ELF-1 (cell line): ENCODE results near the gene TXK.

Experiments used
- DNase-seq: peaks from one replicate; pipeline ENCODE4 v3.0.0-alpha.2; 2016; ENCODE audit warnings: low read depth, low spot score

Gene TXK

DNA sequence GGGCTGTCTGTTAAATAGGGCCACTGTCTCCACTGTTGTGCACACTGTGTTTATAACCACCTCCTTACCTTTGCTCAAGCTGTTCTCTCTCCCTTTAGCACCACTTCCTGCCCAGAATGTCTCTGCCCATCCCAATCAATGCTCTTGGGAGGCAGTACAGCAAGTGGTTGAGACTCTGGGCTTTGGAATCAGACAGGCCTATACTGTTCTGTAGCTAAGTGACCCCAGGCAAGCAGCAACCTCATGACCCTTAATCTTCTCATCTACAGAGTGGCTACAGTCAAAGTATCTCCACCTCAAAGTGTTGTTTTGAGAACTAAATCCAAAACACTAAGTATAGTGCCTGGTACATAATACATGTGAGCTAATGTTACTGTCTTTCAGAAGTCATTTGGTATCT, 3.8 kb upstream of the TXK start:
- DNase-seq, result no peak

DNA sequence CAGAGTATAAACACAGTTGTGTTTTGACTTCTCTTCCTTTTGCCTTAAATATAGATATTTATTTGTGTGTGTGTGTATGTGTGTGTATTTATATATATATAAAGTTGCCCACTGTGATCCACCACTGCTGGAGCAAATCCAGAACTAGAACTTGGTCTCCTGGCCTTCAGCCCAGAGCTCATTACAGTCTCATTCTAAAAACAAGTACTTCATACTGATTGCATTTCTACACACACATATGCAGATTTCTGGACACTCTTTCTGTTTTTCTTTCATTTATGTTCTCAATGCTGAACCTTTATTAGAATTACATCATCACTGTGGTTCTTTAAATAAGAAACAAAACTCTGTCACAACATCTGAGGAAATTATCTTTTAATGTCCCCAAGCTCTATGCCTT, 381 bp downstream of the TXK start:
- DNase-seq, result no peak

DNA sequence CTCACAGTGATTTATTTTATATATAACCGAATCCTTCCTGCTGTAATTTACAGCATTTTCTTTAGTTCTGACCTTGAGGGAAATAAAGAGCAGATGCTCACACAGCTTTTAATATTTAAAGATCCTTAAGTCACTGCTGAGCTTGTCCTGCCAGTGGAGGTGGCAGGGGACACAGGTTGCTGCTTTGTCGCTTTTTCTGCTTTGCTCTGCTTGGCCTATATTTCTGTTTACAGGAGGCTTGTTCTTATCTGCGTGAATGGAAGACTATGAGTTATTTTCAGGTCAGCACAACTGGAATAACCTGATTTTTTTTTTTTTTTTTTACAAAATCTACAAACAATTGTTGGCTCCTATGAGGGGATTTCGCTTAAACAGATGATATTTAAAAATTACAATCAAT, 2.3 kb downstream of the TXK start:
- no peak for DNase-seq

DNA sequence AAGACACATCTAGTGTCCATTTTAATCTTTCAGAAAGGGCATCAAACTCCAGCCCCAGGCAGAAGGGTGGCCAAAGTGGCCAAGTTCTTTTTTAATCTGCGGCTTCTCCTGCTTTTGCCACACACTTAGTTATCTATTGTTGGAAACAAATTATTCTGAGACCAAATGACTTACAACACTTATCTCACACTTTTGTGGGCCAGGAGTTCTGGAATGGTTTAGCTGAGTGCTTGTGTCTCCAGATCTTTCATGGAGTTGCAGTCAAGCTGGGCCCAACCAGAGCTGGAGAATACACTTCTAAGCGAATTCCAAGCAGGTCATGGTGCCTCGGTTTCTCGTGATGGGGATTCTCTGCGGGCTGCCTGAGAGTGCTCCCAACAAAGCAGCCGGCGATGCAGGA, 4.0 kb downstream of the TXK start:
- no peak for DNase-seq

DNA sequence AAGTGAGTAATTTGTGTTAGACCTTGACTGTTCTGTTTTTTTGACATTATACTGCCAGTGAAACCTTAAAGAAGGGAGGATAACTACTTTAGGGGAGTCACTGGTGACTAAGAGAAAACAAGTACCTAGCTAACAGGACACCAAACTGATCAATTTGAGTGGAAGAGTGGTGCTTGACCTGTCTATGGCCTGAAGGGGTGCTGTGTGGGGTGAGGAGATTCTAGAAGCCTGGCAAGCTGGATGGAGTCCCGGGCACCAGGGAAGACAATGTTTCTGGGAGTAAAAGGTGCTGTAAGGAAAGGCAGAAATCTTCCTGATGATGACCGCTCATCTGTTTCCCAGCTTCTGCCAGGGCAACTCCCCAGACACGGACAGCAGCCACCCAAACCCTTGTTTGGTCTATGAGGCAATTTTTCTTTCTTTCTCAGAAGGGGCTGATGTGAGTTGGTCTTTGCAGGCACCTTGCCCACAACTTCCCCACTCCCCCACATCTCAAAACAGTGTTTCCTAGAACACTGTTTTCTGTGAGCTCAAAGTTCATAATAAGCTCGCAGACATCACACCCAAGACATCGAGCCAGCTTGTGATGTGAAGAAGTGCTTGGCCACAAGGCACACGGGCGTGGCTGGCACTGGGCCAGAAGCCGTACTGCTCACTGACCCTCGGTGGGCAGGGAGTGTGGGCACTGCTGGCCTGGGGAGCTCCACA, 4.6 kb downstream of the TXK start:
- no peak for DNase-seq

DNA sequence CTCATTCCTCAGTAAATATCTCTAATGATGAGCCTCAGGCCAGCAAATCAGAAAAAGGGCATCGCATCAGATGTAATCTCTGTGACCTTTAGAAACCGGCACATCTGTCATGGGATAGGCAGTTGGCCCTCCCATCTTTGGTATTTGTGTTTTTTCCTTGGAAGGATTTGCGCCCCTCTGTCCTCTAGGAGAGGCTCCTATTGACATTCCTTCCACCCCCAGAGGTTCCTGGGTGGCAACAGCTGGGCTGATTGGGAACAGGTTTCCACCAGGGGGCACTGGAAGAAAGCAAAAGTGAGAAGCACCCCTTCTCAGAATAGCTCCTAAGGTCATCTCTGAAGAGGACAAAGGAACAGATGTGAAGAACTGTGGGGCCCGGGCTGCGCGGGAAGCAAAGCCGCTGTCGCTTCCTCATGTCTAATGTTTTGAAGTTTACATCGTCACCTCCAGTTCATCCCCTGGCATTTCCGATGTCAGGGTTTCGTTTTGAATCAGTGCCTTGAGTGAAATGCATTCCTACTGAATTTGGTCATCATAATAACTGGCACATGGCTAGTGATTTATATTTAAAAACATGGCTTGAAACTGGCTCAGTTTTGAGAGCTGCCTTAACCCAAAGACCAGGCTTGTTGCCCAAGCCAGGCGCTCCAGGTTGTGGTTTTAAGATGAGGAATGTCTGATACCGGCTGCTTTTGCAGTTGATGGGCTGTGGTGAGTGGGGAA, 6.2 kb downstream of the TXK start:
- DNase-seq, result peak; percentile 95

DNA sequence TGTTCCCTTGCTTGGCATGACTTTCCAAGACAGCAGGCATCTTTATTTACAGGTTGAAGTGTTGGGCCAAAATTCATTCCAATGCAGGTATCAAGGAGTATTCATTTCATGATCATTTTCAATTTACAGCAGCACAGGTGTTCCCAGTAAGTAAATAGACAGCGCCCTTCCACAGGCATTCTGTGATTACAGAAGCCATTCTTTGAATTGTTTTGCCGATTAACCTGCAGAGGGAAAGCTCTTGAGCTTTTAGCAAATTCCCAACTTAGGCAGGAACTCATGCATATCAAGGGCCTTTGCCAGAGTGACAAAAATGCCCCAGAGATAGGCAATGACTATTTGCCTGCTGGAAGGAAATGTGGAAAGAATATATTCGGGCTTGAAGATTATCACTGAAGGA, 6.8 kb downstream of the TXK start:
- no peak for DNase-seq

DNA sequence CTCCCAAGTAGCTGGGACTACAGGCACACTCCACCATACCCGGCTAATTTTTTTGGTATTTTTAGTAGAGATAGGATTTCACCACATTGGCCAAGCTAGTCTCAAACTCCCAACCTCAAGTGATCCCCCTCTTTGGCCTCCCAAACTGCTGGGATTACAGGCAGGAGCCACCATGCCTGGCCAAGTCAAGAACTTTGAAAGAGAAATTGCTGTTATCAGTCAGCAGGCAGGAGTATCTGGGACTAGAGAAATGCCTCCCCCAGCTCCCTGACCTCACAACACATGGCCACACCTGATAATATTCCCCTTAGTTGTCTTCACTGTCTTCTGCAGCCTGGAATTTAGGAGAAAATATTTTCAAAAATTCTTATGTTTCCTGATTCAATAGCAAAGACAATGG, 7.4 kb downstream of the TXK start:
- no peak for DNase-seq

DNA sequence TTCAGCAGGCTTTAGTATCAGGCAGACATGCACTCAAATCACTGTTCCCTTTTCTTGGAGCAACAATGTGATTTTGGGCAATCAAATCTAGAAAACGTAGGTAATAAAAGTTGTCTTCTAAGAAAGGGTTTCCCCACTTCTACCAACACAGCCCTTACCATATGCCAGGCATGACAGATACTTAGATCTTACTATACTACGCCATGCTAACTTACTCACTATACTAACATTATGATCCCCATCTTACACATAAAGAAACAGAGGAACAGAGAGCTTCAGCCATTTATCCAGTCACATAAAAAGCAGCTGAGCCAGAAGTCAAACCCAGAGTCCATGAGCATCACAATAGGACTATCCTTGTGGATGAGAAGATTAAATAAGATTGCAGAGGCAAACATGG, 9.2 kb downstream of the TXK start:
- no peak for DNase-seq

DNA sequence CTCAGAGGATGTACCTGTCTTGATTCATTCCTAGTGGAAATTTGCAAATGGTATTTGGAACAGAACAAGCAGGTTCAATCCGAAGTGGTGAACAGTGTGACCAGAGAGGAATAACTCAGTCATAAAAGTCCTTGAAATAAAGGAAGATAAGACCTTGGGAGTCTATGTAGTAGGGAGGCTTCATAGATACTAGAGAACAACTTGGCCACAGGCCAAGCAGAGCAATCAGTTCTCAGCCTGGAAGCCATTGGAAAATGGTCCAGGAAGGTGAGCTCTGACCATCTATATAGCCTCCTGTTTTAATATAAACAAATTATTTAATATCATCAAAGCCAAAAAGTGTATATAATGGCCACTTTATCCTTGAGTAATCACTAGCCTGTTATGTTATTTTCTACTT, 11.3 kb downstream of the TXK start:
- no peak for DNase-seq

DNA sequence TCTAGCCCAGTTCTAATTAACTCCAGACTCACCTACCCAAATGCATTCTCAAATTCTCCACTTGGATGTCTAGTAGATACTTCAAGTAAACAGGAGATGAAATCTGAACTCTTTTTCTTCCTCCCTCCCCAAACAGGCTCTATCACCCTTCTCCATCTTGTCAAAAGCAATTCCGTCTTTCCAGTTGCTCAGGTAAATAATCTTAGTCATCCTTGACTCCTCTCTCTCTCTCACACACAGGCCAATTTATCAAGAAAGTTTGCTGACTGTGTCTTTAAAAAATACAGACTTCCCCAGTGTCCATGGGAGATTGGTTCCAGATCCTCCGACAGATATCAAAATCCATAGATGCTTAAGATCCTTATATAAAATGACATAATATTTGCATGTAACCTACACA, 12.9 kb downstream of the TXK start:
- no peak for DNase-seq

DNA sequence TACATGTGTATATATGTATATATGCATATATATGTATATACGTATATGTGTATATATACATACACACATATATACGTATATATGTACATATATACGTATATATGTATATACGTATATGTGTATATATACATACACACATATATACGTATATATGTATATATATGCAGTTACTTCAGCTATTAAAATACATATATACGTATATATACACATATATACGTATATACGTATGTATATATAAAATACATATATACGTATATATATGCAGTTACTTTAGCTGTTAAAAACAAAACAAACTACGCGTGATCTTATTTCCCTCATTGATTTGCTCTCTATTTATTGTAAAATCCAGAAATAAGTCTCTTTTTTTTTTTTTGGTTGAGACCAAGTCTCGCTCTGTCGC, 13.9 kb downstream of the TXK start:
- no peak for DNase-seq

DNA sequence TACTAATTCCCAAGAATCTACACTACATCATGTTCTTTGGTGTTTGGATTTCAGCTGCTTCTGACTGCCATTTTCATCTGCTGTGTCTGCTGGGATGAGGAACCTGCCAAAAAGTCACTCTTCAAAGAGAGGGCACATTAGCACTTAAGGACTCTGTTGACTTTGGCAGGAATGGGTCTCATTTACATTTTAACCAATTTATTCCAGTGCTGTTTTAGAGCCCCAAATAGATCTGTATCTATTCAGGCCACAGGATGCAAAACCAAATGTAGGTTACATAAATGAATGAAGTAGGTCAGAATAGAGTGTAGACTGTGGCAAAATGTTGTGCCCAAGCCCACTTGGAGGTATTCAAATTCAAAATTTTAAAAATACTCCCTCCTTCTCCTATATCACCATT, 14.4 kb downstream of the TXK start:
- DNase-seq, result no peak

DNA sequence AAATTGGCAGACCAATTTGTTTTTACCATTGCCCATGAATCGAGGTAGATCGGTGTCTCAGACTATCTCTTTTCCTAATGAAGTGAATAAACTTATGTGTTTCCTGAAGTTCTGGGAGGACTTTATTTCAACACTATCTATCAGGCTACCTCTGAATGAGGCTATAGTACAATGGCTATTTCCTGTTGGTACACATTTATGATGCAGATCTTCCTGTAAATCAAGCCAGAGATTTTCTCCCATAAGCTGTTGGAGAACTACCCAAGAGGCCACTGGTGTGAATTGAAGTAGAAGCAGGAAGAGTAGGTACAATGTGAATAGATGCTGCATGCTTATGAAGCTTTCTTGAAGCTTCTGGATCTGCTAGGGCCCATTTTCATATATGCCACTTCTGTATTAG, 16.0 kb downstream of the TXK start:
- DNase-seq, result no peak

DNA sequence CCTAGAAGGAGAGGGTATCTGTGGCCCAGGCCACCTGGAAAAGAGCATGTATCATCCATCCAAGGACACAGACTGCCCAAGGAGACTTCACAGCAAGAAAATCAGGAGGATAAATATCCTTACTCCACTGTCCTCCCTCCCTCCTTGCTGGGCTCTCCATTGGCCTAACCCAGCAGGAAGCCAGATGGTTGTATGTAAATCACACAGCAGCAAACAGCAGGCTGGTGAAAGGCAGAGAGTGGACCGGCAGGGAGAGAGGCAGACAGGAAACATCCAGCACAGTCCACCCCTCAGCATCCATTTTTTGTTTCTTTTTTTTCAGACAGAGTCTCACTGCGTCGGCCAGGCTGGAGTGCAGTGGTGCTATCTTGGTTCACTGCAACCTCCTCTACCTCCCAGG, 17.5 kb downstream of the TXK start:
- DNase-seq, result no peak

DNA sequence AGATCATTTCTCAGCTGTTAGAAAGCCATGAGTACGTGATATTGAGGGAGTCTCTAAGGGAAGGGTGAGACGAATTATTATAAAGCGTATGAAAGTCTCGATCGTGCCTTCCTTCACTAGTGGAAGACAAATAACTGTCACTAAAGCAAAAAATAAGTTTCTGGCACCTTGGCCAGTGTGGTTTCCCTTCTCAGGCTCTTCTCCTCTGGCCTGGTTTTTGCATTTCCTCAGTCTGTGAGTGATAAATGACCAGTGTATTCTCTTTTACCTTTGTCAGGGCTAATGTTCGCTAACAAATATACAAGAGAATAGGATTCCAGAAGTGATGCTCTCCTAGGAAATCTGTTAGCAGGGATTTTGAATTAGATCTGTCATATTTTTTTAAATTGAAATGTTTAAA, 19.6 kb downstream of the TXK start:
- DNase-seq, result no peak

DNA sequence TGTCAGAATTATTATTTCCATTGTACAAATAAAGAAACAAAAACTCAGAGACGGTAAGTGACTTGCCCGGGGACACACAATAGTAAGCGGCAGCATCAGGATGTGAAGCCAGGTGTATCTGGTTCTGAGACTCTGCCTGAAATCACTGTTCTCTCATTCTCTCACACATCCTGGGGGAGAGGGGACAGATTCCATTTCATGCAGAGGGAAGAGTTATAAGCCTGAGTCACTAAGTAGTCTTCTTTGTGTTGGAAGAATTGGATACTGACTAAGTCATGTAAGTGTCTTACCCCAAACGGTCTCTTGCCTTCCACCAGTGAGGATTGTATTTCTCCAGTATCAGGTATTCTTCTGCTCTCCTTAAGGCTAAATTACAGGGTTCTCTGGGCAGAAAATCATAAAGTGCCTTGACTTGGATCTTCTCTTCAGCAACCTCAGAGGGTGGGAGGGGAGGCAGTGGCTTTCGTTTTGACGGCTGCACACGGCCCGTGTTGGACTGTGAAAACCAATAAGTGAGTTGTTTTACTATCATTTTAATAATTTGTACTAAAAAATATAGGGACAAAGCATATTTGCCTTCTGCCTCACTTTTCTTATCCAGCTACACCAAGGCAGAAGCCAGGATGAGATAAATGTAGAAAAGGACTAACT, 21.9 kb downstream of the TXK start:
- DNase-seq, result no peak

DNA sequence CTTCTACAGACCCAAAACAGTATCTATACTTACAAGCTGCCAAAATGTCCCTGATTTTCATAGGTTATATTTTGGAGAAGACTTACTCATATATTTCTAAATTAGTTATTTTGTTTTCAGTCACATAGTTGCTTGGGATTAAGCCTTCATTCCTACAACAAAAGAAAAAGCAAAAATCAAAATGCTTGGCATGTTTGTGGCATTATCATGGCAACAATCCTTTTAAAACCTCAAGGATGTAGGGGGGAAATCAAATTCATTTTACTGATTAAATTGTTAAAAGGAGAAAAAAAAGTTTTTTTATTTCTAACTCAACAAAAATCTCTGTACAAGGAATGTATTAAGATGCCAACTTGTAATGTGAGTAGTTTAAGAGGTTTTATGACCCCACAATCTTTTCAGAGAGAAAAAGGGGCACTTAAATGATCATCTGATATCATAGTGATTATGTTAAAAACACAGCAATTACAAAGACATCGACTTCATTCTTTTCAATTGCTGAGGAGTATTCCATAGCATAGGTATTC, 23.5 kb downstream of the TXK start:
- DNase-seq, result no peak

DNA sequence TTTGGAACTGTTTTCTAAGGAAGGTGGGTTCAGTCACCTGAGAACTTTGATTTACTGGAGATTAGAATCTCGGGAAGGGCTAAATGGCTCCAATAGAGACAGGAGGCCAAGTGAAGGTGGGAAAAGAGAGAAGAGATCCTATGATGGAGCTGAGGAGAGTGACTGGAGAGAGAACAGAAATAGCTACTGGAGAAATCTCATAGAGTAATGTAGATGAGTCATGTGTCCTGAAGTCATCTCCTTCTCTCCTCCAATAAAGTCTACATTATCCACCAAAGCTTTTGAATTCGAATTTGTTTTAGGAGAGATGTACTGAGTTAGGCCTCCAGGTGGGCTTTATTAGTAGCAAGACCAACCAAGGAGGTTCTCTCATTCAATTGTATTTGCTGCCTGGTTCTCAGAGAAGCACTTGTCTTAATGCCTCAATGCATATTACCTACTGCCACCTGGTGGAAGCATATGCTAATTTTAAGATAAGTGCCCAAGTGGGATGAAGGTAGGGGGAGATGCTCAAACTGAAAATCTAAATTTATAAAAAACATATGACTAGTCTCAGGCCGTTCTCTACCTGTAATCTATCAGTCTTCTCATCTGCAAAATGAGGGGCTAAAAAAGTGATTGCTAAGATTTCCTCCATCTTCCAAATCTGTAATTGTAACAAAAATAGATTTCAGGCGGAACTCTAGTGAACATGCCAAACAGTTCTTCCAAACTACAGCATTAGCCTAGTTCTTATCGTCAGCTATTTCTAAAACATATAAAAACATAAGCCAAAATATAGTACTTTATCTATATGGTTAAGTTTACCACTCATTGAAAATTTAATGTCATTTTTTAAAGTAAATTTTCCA, 24.4 kb downstream of the TXK start:
- no peak for DNase-seq

DNA sequence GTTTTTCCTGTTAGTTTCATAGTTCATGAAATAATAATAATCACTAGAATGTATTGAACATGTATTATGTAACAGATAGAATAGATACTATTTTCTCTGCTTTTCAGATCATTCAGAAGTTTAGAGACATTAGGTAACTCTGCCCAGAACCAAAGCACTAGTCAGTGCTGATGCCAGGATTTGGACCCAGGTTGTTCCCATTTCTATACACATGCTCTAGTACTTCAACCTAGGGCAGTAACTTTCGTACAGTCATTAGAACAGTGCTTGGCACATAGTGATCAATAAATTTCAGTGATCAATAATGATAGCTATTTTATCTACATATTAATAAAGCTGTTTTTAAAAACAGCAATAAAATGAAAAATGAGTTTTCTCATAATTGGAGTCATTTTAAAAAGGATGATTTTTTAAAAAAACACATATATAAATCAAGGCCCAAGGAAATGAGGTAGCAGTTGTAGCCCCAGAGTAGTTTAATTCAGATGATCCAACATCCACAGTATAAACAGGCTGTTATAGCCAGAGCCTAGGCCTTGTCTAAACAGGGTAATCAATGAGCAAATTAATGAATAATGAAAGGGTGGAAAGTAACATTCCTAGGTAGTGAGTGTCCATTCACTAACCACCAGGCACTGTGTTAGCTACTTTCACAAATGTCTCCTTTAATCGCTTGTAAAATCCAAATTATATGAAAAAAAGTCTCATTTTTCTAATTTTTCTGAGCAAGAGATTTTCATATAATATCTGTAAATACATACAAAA, 25.6 kb downstream of the TXK start:
- no peak for DNase-seq

DNA sequence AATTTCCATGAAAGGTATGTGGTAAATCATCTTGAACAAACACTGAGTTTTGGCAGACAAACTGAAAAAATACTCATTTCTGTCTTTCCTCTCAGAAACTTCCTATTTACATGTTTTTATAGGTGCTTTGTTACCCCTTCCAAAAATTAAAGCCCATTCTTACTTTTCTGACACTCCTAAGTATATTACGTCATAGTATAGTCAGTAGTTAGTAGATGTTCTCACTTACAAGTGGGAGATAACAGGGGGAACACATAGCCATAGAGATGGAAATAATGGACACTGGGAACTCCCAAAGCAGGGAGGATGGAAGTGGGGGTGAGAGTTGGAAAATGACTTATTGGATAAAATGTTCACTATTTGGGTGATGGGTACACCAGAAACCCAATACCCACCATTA, 28.8 kb downstream of the TXK start:
- DNase-seq, result no peak
